Central memory CD8-positive, alpha-beta T cell (primary cell): ENCODE results near the gene UBE2E3.

ENCODE experiments used
- ATAC-seq: fragments of 150-1000 bp; cut with Tn5 transposase; replicated peaks from 2 replicates; pipeline ENCODE4 v1.10.0; 2022; ENCODE audit warnings: mild to moderate bottlenecking, moderate FRiP score, moderate number of reproducible peaks; ENCODE audit not compliant: poor library complexity, severe bottlenecking; ENCODE audit errors: extremely low read depth
- DNase-seq, 2 donors: peaks; one replicate each; pipeline ENCODE4 v3.0.0; 2021; ENCODE audit warnings: low spot score in 2 of 2
- H3K27ac Mint-ChIP-seq: one replicate; pipeline ENCODE4 v1.8.0; 2022; ENCODE audit warnings: low read depth, mild to moderate bottlenecking, moderate library complexity, mixed read lengths
- H3K27me3 Mint-ChIP-seq: one replicate; pipeline ENCODE4 v1.8.0; 2022; ENCODE audit warnings: mixed read lengths
- H3K36me3 Mint-ChIP-seq: one replicate; pipeline ENCODE4 v1.8.0; 2022; ENCODE audit warnings: mild to moderate bottlenecking, moderate library complexity, mixed read lengths; ENCODE audit not compliant: insufficient read depth
- H3K4me1 Mint-ChIP-seq: one replicate; pipeline ENCODE4 v1.8.0; 2022; ENCODE audit warnings: mixed read lengths
- H3K4me3 Mint-ChIP-seq: one replicate; pipeline ENCODE4 v1.8.0; 2022; ENCODE audit warnings: mild to moderate bottlenecking, moderate library complexity, mixed read lengths
- H3K9me3 Mint-ChIP-seq: one replicate; pipeline ENCODE4 v1.8.0; 2022; ENCODE audit warnings: mixed read lengths

The UBE2E3 gene

GRCh38 chr2:180983468-180984242 is 3.2 kb downstream of the UBE2E3 start:
- H3K27ac Mint-ChIP-seq = no peak overlapping the region
- H3K36me3 Mint-ChIP-seq = peaks cover 7% of the 10 kb centered on the region
- H3K27me3 Mint-ChIP-seq = no peaks in the 10 kb centered on the region
- H3K4me3 Mint-ChIP-seq = peak overlapping the region; percentile 40
- H3K4me1 Mint-ChIP-seq = peaks cover 35% of the 10 kb centered on the region
- no peak for DNase-seq
- no peaks in the 10 kb centered on the region for H3K9me3 Mint-ChIP-seq
- ATAC-seq = peak; percentile 35

- no peak for DNase-seq
Measured at GRCh38 chr2:180985771-180986395, 5.5 kb downstream of the UBE2E3 start.

GRCh38 chr2:180987146-180987545 is 6.7 kb downstream of the UBE2E3 start:
- ATAC-seq = no peak
- no peak overlapping the region for H3K4me3 Mint-ChIP-seq
- H3K9me3 Mint-ChIP-seq = no peaks in the 10 kb centered on the region
- no peak overlapping the region for H3K27ac Mint-ChIP-seq
- H3K4me1 Mint-ChIP-seq = peaks cover 33% of the 10 kb centered on the region
- DNase-seq = no peak
- H3K36me3 Mint-ChIP-seq = peaks cover 4% of the 10 kb centered on the region
- H3K27me3 Mint-ChIP-seq = no peaks in the 10 kb centered on the region

More at GRCh38 chr2:180985771-180986395, 5.5 kb downstream of the UBE2E3 start:
- Mint-ChIP-seq H3K27me3 (no peaks in the 10 kb centered on the region), H3K4me1 (peaks cover 37% of the 10 kb centered on the region), H3K36me3 (peaks cover 10% of the 10 kb centered on the region), H3K9me3 (no peaks in the 10 kb centered on the region), H3K4me3 (no peak overlapping the region), H3K27ac (no peak overlapping the region)
- ATAC-seq = no peak

GRCh38 chr2:180990337-180990736 is 9.9 kb downstream of the UBE2E3 start:
- no peak overlapping the region for H3K27ac Mint-ChIP-seq
- no peaks in the 10 kb centered on the region for H3K27me3 Mint-ChIP-seq
- no peaks in the 10 kb centered on the region for H3K9me3 Mint-ChIP-seq

GRCh38 chr2:180990794-180991193 is 10.4 kb downstream of the UBE2E3 start:
- H3K27ac Mint-ChIP-seq = no peak overlapping the region
- DNase-seq = no peak
- H3K27me3 Mint-ChIP-seq = no peaks in the 10 kb centered on the region
- peaks cover 5% of the 10 kb centered on the region for H3K36me3 Mint-ChIP-seq
- peaks cover 35% of the 10 kb centered on the region for H3K4me1 Mint-ChIP-seq
- ATAC-seq = no peak
- no peaks in the 10 kb centered on the region for H3K9me3 Mint-ChIP-seq
- H3K4me3 Mint-ChIP-seq = no peak overlapping the region

More at GRCh38 chr2:180990337-180990736, 9.9 kb downstream of the UBE2E3 start:
- Mint-ChIP-seq H3K4me3 (no peak overlapping the region), H3K36me3 (peaks cover 4% of the 10 kb centered on the region), H3K4me1 (peaks cover 33% of the 10 kb centered on the region)
- no peak for DNase-seq
- peak; percentile 64 for ATAC-seq

GRCh38 chr2:180991361-180991760 is 11.0 kb downstream of the UBE2E3 start:
- Mint-ChIP-seq H3K27ac (no peak overlapping the region), H3K4me3 (no peak overlapping the region), H3K27me3 (no peaks in the 10 kb centered on the region), H3K4me1 (peaks cover 33% of the 10 kb centered on the region), H3K36me3 (peaks cover 5% of the 10 kb centered on the region), H3K9me3 (no peaks in the 10 kb centered on the region)
- ATAC-seq (no peak), DNase-seq (no peak)

GRCh38 chr2:180991820-180992219 is 11.4 kb downstream of the UBE2E3 start:
- DNase-seq = no peak
- Mint-ChIP-seq H3K27ac (no peak overlapping the region), H3K27me3 (no peaks in the 10 kb centered on the region), H3K4me1 (peaks cover 37% of the 10 kb centered on the region), H3K36me3 (peaks cover 5% of the 10 kb centered on the region), H3K4me3 (no peak overlapping the region), H3K9me3 (no peaks in the 10 kb centered on the region)
- ATAC-seq = no peak

GRCh38 chr2:180992994-180993393 is 12.6 kb downstream of the UBE2E3 start:
- H3K27ac Mint-ChIP-seq = no peak overlapping the region
- H3K9me3 Mint-ChIP-seq = no peaks in the 10 kb centered on the region
- DNase-seq (no peak), ATAC-seq (no peak)
- peaks cover 49% of the 10 kb centered on the region for H3K4me1 Mint-ChIP-seq
- no peaks in the 10 kb centered on the region for H3K27me3 Mint-ChIP-seq
- H3K4me3 Mint-ChIP-seq = no peak overlapping the region
- H3K36me3 Mint-ChIP-seq = peaks cover 5% of the 10 kb centered on the region

- Mint-ChIP-seq H3K4me3 (no peak overlapping the region), H3K27ac (no peak overlapping the region), H3K36me3 (peaks cover 5% of the 10 kb centered on the region), H3K4me1 (peaks cover 47% of the 10 kb centered on the region), H3K9me3 (no peaks in the 10 kb centered on the region), H3K27me3 (no peaks in the 10 kb centered on the region)
- ATAC-seq = no peak
- DNase-seq = no peak
Measured at GRCh38 chr2:180999274-180999964, 19.0 kb downstream of the UBE2E3 start.

- DNase-seq = no peak
- ATAC-seq = no peak
- Mint-ChIP-seq H3K4me3 (no peak overlapping the region), H3K27me3 (no peaks in the 10 kb centered on the region), H3K36me3 (peaks cover 1% of the 10 kb centered on the region), H3K9me3 (no peaks in the 10 kb centered on the region), H3K4me1 (peaks cover 42% of the 10 kb centered on the region), H3K27ac (no peak overlapping the region)
Measured at GRCh38 chr2:181004647-181005325, 24.4 kb downstream of the UBE2E3 start.

GRCh38 chr2:181005326-181005655 is 24.9 kb downstream of the UBE2E3 start:
- ATAC-seq = no peak
- H3K27me3 Mint-ChIP-seq = no peaks in the 10 kb centered on the region
- DNase-seq = no peak
- no peaks in the 10 kb centered on the region for H3K9me3 Mint-ChIP-seq
- H3K4me1 Mint-ChIP-seq = peaks cover 42% of the 10 kb centered on the region
- H3K4me3 Mint-ChIP-seq = no peak overlapping the region
- H3K36me3 Mint-ChIP-seq = peaks cover 1% of the 10 kb centered on the region
- H3K27ac Mint-ChIP-seq = no peak overlapping the region

GRCh38 chr2:181005809-181006208 is 25.4 kb downstream of the UBE2E3 start:
- ATAC-seq (no peak), DNase-seq (no peak)
- no peaks in the 10 kb centered on the region for H3K9me3 Mint-ChIP-seq
- no peak overlapping the region for H3K27ac Mint-ChIP-seq
- H3K36me3 Mint-ChIP-seq = peaks cover 1% of the 10 kb centered on the region
- peaks cover 41% of the 10 kb centered on the region for H3K4me1 Mint-ChIP-seq
- no peak overlapping the region for H3K4me3 Mint-ChIP-seq
- H3K27me3 Mint-ChIP-seq = no peaks in the 10 kb centered on the region
